Activated CD8-positive, alpha-beta memory T cell treated with anti-CD3 and anti-CD28 coated beads, Interleukin-2, amount 50 U/mL, for 24 hours (primary cell): ENCODE measurements around the gene AK9.
"Not testable (repeated sequence)": the region's sequence is repeated elsewhere in the genome, so short reads cannot be mapped to it uniquely, and the experiment has no call there.

Experiments
- DNase-seq: peaks from one replicate; pipeline ENCODE4 v3.0.0-alpha.2; 2020; ENCODE audit errors: extremely low read depth

AK9 gene

GRCh38 chr6:109695468-109695867, 4.5 kb upstream of the AK9 start:
- DNase-seq = no peak

- no peak for DNase-seq
Observed at GRCh38 chr6:109693111-109693510, 2.1 kb upstream of the AK9 start.

- no peak for DNase-seq
Observed at GRCh38 chr6:109690373-109690736, 647 bp downstream of the AK9 start.

- no peak for DNase-seq
Observed at GRCh38 chr6:109687271-109687761, 3.7 kb downstream of the AK9 start.

GRCh38 chr6:109686566-109687265, 4.3 kb downstream of the AK9 start:
- no peak for DNase-seq

GRCh38 chr6:109678661-109679505, 12.1 kb downstream of the AK9 start:
- not testable (repeated sequence) for DNase-seq

GRCh38 chr6:109678240-109678639, 12.8 kb downstream of the AK9 start:
- no peak for DNase-seq

GRCh38 chr6:109676724-109677123, 14.3 kb downstream of the AK9 start:
- DNase-seq = no peak

GRCh38 chr6:109672839-109673238, 18.2 kb downstream of the AK9 start:
- no peak for DNase-seq

- DNase-seq = no peak
Observed at GRCh38 chr6:109672175-109672574, 18.8 kb downstream of the AK9 start.

- DNase-seq = no peak
Observed at GRCh38 chr6:109671733-109672132, 19.3 kb downstream of the AK9 start.

GRCh38 chr6:109669811-109670210, 21.2 kb downstream of the AK9 start:
- no peak for DNase-seq

GRCh38 chr6:109662192-109662591, 28.8 kb downstream of the AK9 start:
- DNase-seq = no peak

- no peak for DNase-seq
Observed at GRCh38 chr6:109660526-109661320, 30.3 kb downstream of the AK9 start.

- DNase-seq = no peak
Observed at GRCh38 chr6:109655761-109656262, 35.2 kb downstream of the AK9 start.

- no peak for DNase-seq
Observed at GRCh38 chr6:109653264-109653663, 37.7 kb downstream of the AK9 start.

- DNase-seq = no peak
Observed at GRCh38 chr6:109644131-109644530, 46.9 kb downstream of the AK9 start.

GRCh38 chr6:109632405-109632804, 58.6 kb downstream of the AK9 start:
- DNase-seq = no peak

- DNase-seq = no peak
Observed at GRCh38 chr6:109631403-109631802, 59.6 kb downstream of the AK9 start.

GRCh38 chr6:109628158-109629000, 62.6 kb downstream of the AK9 start:
- no peak for DNase-seq

- DNase-seq = no peak
Observed at GRCh38 chr6:109626311-109626710, 64.7 kb downstream of the AK9 start.
